ENCODE results near the gene PXDC1. TPM values are rescaled to one million over a fixed set of nuclear protein-coding genes. Genes with fewer than 3 reads are reported as not detected.

Gene PXDC1
- total and polyA plus RNA-seq, 4 donors: 21.0 to 53.8 (median 43.3) TPM

DNA sequence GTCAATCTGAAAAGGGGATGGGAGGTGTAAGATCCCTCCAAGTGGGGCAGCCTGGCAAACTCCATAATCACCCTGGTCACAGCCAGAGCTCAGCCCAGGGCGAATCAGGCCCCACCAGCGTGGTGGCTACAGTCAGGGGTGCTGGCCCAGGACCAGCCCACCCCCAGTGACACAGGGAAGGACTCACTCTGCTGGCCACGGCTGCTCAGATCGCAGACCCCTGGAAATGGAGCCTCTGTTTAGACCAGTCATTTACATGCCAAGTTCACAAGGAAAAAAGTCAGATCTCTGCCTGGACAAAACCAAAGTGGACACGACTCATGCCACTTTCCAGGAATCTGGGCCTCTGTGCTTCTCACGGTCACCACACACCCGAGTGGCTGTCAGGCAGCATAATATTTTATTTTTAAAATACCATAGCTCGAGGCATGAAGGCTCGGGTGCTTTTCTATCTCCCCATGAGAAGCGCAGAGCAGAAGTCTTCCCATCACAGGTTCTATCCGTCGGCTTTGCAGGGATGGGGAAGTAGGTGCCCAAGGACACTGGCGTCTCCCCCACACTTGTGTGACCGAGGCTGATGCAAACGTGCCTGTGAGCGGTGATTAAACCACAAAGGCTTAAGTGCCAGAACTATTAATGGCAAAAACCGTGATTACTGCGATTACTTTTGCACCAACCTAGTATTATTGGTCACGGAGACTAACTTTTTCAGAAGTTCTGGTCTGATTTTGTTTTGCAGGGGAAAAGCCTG is 13.0 kb downstream of the PXDC1 start:
- Histone ChIP-seq H3K27me3 (ENCODE audit: control insufficient read depth in 3 of 3, insufficient read depth in 3 of 3, low read length in 2 of 3) (no peaks in the 10 kb centered on the region), H3K4me3 (no peak overlapping the region), H3K27ac (ENCODE audit: low read depth in 1 of 2, low read length in 1 of 2) (no peak overlapping the region), H3K9me3 (ENCODE audit: control insufficient read depth in 4 of 4, insufficient read depth in 3 of 4, low read length in 3 of 4) (no peaks in the 10 kb centered on the region), H3K4me1 (ENCODE audit: control insufficient read depth in 5 of 5, insufficient read depth in 5 of 5, low read length in 5 of 5) (peaks cover 0 to 12% (median 0%) of the 10 kb centered on the region in 5 donors), H3K36me3 (ENCODE audit: control insufficient read depth in 4 of 4, insufficient read depth in 4 of 4, low read length in 4 of 4) (peaks cover 14 to 31% (median 22%) of the 10 kb centered on the region in 4 donors), H3K9ac (ENCODE audit: insufficient read depth in 1 of 2, low read length in 2 of 2) (no peak overlapping the region)
- WGBS, 2 donors: 83 to 85% methylated on average over 19 of the region's 19 CpGs
- ATAC-seq (ENCODE audit: insufficient read depth, low FRiP score): no peak
- no peak for DNase-seq
- TF ChIP-seq, protein P1, sequence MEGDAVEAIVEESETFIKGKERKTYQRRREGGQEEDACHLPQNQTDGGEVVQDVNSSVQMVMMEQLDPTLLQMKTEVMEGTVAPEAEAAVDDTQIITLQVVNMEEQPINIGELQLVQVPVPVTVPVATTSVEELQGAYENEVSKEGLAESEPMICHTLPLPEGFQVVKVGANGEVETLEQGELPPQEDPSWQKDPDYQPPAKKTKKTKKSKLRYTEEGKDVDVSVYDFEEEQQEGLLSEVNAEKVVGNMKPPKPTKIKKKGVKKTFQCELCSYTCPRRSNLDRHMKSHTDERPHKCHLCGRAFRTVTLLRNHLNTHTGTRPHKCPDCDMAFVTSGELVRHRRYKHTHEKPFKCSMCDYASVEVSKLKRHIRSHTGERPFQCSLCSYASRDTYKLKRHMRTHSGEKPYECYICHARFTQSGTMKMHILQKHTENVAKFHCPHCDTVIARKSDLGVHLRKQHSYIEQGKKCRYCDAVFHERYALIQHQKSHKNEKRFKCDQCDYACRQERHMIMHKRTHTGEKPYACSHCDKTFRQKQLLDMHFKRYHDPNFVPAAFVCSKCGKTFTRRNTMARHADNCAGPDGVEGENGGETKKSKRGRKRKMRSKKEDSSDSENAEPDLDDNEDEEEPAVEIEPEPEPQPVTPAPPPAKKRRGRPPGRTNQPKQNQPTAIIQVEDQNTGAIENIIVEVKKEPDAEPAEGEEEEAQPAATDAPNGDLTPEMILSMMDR (IDR thresholded peaks at IDR 0.05; ENCODE audit: control extremely low read depth, extremely low read depth): no peak

DNA sequence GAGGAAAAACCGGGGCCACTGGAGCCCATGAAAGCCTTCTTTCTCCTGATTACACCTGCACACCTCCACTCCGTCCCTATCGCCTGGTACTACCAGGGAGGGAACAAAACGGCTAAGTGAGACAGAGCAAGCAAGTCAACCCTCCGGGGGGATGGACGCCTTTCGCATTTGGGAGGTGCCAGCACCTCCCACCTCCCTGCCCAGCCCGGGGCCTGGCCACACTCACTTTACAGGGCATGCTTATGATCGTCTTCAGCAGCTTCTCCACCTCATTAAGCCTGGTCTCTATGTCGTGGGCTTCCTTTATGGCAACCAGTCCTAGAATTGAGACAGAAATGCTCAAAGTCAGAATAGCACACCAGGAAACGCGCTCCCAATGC is 13.7 kb downstream of the PXDC1 start:
- 91 to 93% methylated on average over 12 of the region's 12 CpGs for WGBS, 2 donors
- TF ChIP-seq, protein P1 (IDR thresholded peaks at IDR 0.05; ENCODE audit: control extremely low read depth, extremely low read depth): no peak
- no peak for ATAC-seq (ENCODE audit: insufficient read depth, low FRiP score)
- Histone ChIP-seq H3K4me3 (no peak overlapping the region), H3K9me3 (ENCODE audit: control insufficient read depth in 4 of 4, insufficient read depth in 3 of 4, low read length in 3 of 4) (no peaks in the 10 kb centered on the region), H3K9ac (ENCODE audit: insufficient read depth in 1 of 2, low read length in 2 of 2) (no peak overlapping the region), H3K27ac (ENCODE audit: low read depth in 1 of 2, low read length in 1 of 2) (no peak overlapping the region), H3K27me3 (ENCODE audit: control insufficient read depth in 3 of 3, insufficient read depth in 3 of 3, low read length in 2 of 3) (no peaks in the 10 kb centered on the region), H3K36me3 (ENCODE audit: control insufficient read depth in 4 of 4, insufficient read depth in 4 of 4, low read length in 4 of 4) (peaks cover 14 to 35% (median 22%) of the 10 kb centered on the region in 4 donors), H3K4me1 (ENCODE audit: control insufficient read depth in 5 of 5, insufficient read depth in 5 of 5, low read length in 5 of 5) (peaks cover 0 to 12% (median 0%) of the 10 kb centered on the region in 5 donors)
- DNase-seq: no peak

DNA sequence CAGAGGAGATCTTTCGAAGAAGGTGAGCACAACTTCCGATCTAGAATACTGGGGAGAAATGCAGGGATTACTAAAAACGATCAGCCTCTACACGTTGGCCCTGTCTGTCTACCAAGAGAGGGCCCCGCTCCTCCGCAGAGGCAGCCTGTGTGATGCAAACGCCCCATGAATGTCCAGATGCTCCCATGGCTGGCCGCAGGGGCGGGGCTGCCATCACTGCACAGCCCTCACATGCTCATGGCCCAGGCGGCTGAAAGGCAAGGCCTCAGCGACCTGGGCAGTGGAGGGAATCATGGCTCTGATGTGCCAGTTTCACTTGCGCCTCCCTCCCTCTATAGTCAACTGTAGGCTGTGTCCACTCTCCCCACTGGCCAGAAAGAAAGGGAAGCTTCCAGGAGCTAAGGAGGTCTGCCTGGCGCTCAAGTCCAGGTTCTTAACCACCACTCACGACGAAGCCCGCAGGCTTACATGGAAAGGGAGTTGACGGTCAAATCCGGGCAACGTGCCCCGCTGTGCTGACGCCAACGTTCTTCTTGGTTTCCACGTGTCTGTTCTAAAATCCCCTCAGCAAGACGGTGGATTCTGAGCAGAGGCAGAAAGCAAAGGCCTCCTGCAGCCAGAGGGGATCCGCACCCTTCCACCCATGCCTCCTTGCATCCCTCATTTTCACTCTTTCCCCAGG is 14.2 kb downstream of the PXDC1 start:
- Histone ChIP-seq H3K4me3 (no peak overlapping the region), H3K9ac (ENCODE audit: insufficient read depth in 1 of 2, low read length in 2 of 2) (no peak overlapping the region), H3K9me3 (ENCODE audit: control insufficient read depth in 4 of 4, insufficient read depth in 3 of 4, low read length in 3 of 4) (no peaks in the 10 kb centered on the region), H3K27ac (ENCODE audit: low read depth in 1 of 2, low read length in 1 of 2) (no peak overlapping the region), H3K4me1 (ENCODE audit: control insufficient read depth in 5 of 5, insufficient read depth in 5 of 5, low read length in 5 of 5) (peaks cover 0 to 15% (median under 1%) of the 10 kb centered on the region in 5 donors), H3K27me3 (ENCODE audit: control insufficient read depth in 3 of 3, insufficient read depth in 3 of 3, low read length in 2 of 3) (no peaks in the 10 kb centered on the region), H3K36me3 (ENCODE audit: control insufficient read depth in 4 of 4, insufficient read depth in 4 of 4, low read length in 4 of 4) (peaks cover 14 to 37% (median 22%) of the 10 kb centered on the region in 4 donors)
- TF ChIP-seq, protein P1 (IDR thresholded peaks at IDR 0.05; ENCODE audit: control extremely low read depth, extremely low read depth): no peak
- DNase-seq: no peak
- WGBS, 2 donors: 91 to 97% methylated on average over 25 of the region's 25 CpGs
- no peak for ATAC-seq (ENCODE audit: insufficient read depth, low FRiP score)

All from lung (tissue), 12 donors.